HFFc6 (cell line): ENCODE measurements around the gene BARX1. TPM values are rescaled to one million over a fixed set of nuclear protein-coding genes. Genes with fewer than 3 reads are reported as not detected.

Experiments used
- DNase-seq: peaks from one replicate; pipeline ENCODE4 v3.0.0-alpha.2; 2018
- H3K27ac Mint-ChIP-seq: 2 replicates; pipeline ENCODE4 v1.8.0; 2020; ENCODE audit warnings: mild to moderate bottlenecking, mixed read lengths
- H3K27me3 Mint-ChIP-seq: 2 replicates; pipeline ENCODE4 v1.8.0; 2021; ENCODE audit warnings: mild to moderate bottlenecking, moderate library complexity, mixed read lengths; ENCODE audit not compliant: insufficient read depth
- H3K36me3 Mint-ChIP-seq: 2 replicates; pipeline ENCODE4 v1.8.0; 2021; ENCODE audit warnings: low read depth, mixed read lengths
- H3K4me1 Mint-ChIP-seq: 2 replicates; pipeline ENCODE4 v1.8.0; 2020; ENCODE audit warnings: low read depth, mixed read lengths
- H3K4me3 Mint-ChIP-seq: 2 replicates; pipeline ENCODE4 v1.8.0; 2020; ENCODE audit warnings: mild to moderate bottlenecking, moderate library complexity, mixed read lengths
- H3K9me3 Mint-ChIP-seq: 2 replicates; pipeline ENCODE4 v1.8.0; 2020; ENCODE audit warnings: mild to moderate bottlenecking, mixed read lengths
- CTCF ChIP-seq: fragments of 200-600 bp; sonication (generic); IDR thresholded peaks from 2 replicates; pipeline ENCODE4 v1.5.0; 2021; ENCODE audit warnings: antibody characterized with exemption, mild to moderate bottlenecking
- total RNA-seq, 6 experiments: library from RNA; stranded (reverse); fragmentation: NEBNext Ultra II Directional; extraction: Animal tissue kit (Norgen Biotek cat#: 25700); gene quantifications; 2 replicates in 1 of 6; 3 replicates in 5 of 6; pipeline ENCODE4 v1.2.3, GENCODE V29; 2021

BARX1 gene
- total RNA-seq, 6 experiments from 2014 or later, result not detected

GRCh38 chr9:93952784-93953495, 2.2 kb downstream of the BARX1 start:
- Mint-ChIP-seq H3K36me3 (no peaks in the 10 kb centered on the region), H3K4me1 (peaks cover 7% of the 10 kb centered on the region), H3K9me3 (peaks cover 3% of the 10 kb centered on the region), H3K27ac (no peak overlapping the region), H3K27me3 (peaks cover 55% of the 10 kb centered on the region), H3K4me3 (no peak overlapping the region)
- DNase-seq, result no peak
- 0 out of 2 replicates have a peak, but pooled peaks have one; percentile 19 for TF ChIP-seq CTCF

GRCh38 chr9:93952119-93952783, 2.9 kb downstream of the BARX1 start:
- no peak for DNase-seq
- Mint-ChIP-seq H3K27me3 (peaks cover 57% of the 10 kb centered on the region), H3K9me3 (peaks cover 3% of the 10 kb centered on the region), H3K4me3 (no peak overlapping the region), H3K27ac (no peak overlapping the region), H3K36me3 (no peaks in the 10 kb centered on the region), H3K4me1 (peaks cover 7% of the 10 kb centered on the region)
- no peak for TF ChIP-seq CTCF

GRCh38 chr9:93951655-93952118, 3.5 kb downstream of the BARX1 start:
- Mint-ChIP-seq H3K27me3 (peaks cover 61% of the 10 kb centered on the region), H3K36me3 (no peaks in the 10 kb centered on the region), H3K4me3 (no peak overlapping the region)

GRCh38 chr9:93950619-93951601, 4.2 kb downstream of the BARX1 start:
- Mint-ChIP-seq H3K36me3 (no peaks in the 10 kb centered on the region), H3K4me3 (peak overlapping the region; percentile 82), H3K9me3 (peaks cover 3% of the 10 kb centered on the region), H3K27ac (no peak overlapping the region), H3K27me3 (peaks cover 62% of the 10 kb centered on the region), H3K4me1 (peaks cover 13% of the 10 kb centered on the region)
- TF ChIP-seq CTCF, result no peak
- no peak for DNase-seq

More at GRCh38 chr9:93951655-93952118, 3.5 kb downstream of the BARX1 start:
- no peak for DNase-seq
- Mint-ChIP-seq H3K9me3 (peaks cover 3% of the 10 kb centered on the region), H3K4me1 (peaks cover 7% of the 10 kb centered on the region), H3K27ac (no peak overlapping the region)
- no peak for TF ChIP-seq CTCF

GRCh38 chr9:93949694-93950449, 5.3 kb downstream of the BARX1 start:
- H3K4me3 Mint-ChIP-seq, result no peak overlapping the region
- peaks cover 7% of the 10 kb centered on the region for H3K9me3 Mint-ChIP-seq
- no peaks in the 10 kb centered on the region for H3K36me3 Mint-ChIP-seq
- H3K4me1 Mint-ChIP-seq, result peaks cover 13% of the 10 kb centered on the region
- no peak for DNase-seq
- TF ChIP-seq CTCF, result no peak
- H3K27ac Mint-ChIP-seq, result no peak overlapping the region
- H3K27me3 Mint-ChIP-seq, result peaks cover 65% of the 10 kb centered on the region
